HepG2 (cell line): ENCODE data around the gene PGP. TPM values are rescaled to one million over a fixed set of nuclear protein-coding genes. Genes with fewer than 3 reads are reported as not detected.
A peak's percentile ranks its signal among the peaks of the same experiment; 100 is the strongest.

ENCODE experiments used
- AGO1 ChIP-seq: fragments of 200-400 bp; formaldehyde crosslinking; IDR thresholded peaks from 2 replicates; pipeline ENCODE4 v1.6.1; 2017; ENCODE audit warnings: mild to moderate bottlenecking, low read depth, low read length, moderate library complexity; ENCODE audit not compliant: poor library complexity, severe bottlenecking
- CBFB ChIP-seq: sonication (generic); formaldehyde crosslinking; IDR thresholded peaks from 2 replicates; pipeline ENCODE4 v1.4.0; 2020; ENCODE audit warnings: missing genetic modification reagents
- PLRG1 ChIP-seq: fragments of 450-650 bp; conservative IDR thresholded peaks from 2 replicates; pipeline ENCODE4 v1.6.1; 2016
- PRDM4 ChIP-seq: sonication (generic); formaldehyde crosslinking; IDR thresholded peaks from 2 replicates; pipeline ENCODE4 v1.9.0; 2021; ENCODE audit warnings: missing genetic modification reagents, borderline replicate concordance
- SMC3 ChIP-seq: IDR thresholded peaks from 2 replicates; pipeline ENCODE4 v1.6.1; 2011; ENCODE audit warnings: low read length, improper control_type of control experiment
- THAP7 ChIP-seq: sonication (generic); formaldehyde crosslinking; IDR thresholded peaks from 2 replicates; pipeline ENCODE4 v1.8.1; 2023; ENCODE audit warnings: mild to moderate bottlenecking, missing genetic modification reagents
- TP53 ChIP-seq: sonication (generic); formaldehyde crosslinking; conservative IDR thresholded peaks from 2 replicates; pipeline ENCODE4 v1.4.0; 2020; ENCODE audit warnings: missing genetic modification reagents
- TRAFD1 ChIP-seq: sonication (generic); formaldehyde crosslinking; IDR thresholded peaks from 2 replicates; pipeline ENCODE4 v1.5.1; 2020; ENCODE audit warnings: missing genetic modification reagents, mild to moderate bottlenecking, borderline replicate concordance
- ZNF20 ChIP-seq: sonication (generic); formaldehyde crosslinking; IDR thresholded peaks from 2 replicates; pipeline ENCODE4 v1.4.0; 2020; ENCODE audit warnings: mild to moderate bottlenecking, moderate library complexity, missing genetic modification reagents
- ZNF766 ChIP-seq: sonication (generic); formaldehyde crosslinking; IDR thresholded peaks from 2 replicates; pipeline ENCODE4 v1.5.0; 2020; ENCODE audit warnings: missing genetic modification reagents, borderline replicate concordance
- ZNF83 ChIP-seq: sonication (generic); formaldehyde crosslinking; IDR thresholded peaks from 2 replicates; pipeline ENCODE4 v1.4.0; 2020; ENCODE audit warnings: missing genetic modification reagents, mild to moderate bottlenecking, borderline replicate concordance
- polyA plus RNA-seq, 8 experiments: library from polyadenylated mRNA; depleted of rRNA in 3 of 8; stranded (reverse) in 7 of 8; unstranded in 1 of 8; fragments of >200 nt; fragmentation: Illumina TruSeq in 4 of 8; extraction: Trizol in 4 of 8; gene quantifications; 2 replicates each; pipeline versions ENCODE4 v1.2.1 to v1.2.3, GENCODE V29; 2011 to 2016; ENCODE audit warnings: low read depth in 4 of 8, missing spikeins in 1 of 8, mixed read lengths in 1 of 8; ENCODE audit not compliant: insufficient read depth in 1 of 8
- total RNA-seq, 5 experiments: library from RNA; depleted of rRNA; stranded (reverse); fragments of >200 nt; fragmentation: Illumina TruSeq; extraction: Trizol; gene quantifications; 2 replicates each; pipeline ENCODE4 v1.2.3, GENCODE V29; 2016; ENCODE audit warnings: low read depth in 1 of 5
- TF ChIP-seq, protein P1 (sequence below): sonication (generic); formaldehyde crosslinking; IDR thresholded peaks from 2 replicates; pipeline ENCODE4 v1.4.0; 2020; ENCODE audit warnings: missing genetic modification reagents, borderline replicate concordance
- TF ChIP-seq, protein P2 (sequence below): sonication (generic); formaldehyde crosslinking; IDR thresholded peaks from 2 replicates; pipeline ENCODE4 v1.4.0; 2020; ENCODE audit warnings: missing genetic modification reagents

PGP gene
- total and polyA plus RNA-seq, 2 of the 13 experiments (the other 11 are each of a cell fraction or from before 2014, with no cell fraction given) = 7.3 to 18.3 TPM

GRCh38 chr16:2210386-2211365 lies 4.0 kb downstream of the PGP start, which contains the start of gene BRICD5 (continued):
- TF ChIP-seq, protein P1, sequence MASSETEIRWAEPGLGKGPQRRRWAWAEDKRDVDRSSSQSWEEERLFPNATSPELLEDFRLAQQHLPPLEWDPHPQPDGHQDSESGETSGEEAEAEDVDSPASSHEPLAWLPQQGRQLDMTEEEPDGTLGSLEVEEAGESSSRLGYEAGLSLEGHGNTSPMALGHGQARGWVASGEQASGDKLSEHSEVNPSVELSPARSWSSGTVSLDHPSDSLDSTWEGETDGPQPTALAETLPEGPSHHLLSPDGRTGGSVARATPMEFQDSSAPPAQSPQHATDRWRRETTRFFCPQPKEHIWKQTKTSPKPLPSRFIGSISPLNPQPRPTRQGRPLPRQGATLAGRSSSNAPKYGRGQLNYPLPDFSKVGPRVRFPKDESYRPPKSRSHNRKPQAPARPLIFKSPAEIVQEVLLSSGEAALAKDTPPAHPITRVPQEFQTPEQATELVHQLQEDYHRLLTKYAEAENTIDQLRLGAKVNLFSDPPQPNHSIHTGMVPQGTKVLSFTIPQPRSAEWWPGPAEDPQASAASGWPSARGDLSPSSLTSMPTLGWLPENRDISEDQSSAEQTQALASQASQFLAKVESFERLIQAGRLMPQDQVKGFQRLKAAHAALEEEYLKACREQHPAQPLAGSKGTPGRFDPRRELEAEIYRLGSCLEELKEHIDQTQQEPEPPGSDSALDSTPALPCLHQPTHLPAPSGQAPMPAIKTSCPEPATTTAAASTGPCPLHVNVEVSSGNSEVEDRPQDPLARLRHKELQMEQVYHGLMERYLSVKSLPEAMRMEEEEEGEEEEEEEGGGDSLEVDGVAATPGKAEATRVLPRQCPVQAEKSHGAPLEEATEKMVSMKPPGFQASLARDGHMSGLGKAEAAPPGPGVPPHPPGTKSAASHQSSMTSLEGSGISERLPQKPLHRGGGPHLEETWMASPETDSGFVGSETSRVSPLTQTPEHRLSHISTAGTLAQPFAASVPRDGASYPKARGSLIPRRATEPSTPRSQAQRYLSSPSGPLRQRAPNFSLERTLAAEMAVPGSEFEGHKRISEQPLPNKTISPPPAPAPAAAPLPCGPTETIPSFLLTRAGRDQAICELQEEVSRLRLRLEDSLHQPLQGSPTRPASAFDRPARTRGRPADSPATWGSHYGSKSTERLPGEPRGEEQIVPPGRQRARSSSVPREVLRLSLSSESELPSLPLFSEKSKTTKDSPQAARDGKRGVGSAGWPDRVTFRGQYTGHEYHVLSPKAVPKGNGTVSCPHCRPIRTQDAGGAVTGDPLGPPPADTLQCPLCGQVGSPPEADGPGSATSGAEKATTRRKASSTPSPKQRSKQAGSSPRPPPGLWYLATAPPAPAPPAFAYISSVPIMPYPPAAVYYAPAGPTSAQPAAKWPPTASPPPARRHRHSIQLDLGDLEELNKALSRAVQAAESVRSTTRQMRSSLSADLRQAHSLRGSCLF (CRISPR knock-in tag) = no peak
- TF ChIP-seq ZNF766 = no peak
- peak; percentile 91 for TF ChIP-seq AGO1
- TF ChIP-seq ZNF20 (CRISPR knock-in tag) = no peak
- no peak for TF ChIP-seq ZNF83
- no peak for TF ChIP-seq CBFB (CRISPR knock-in tag)
- TF ChIP-seq TP53 (CRISPR knock-in tag) = no peak
- TF ChIP-seq PLRG1 = no peak
- TF ChIP-seq TRAFD1 = no peak
- no peak for TF ChIP-seq PRDM4 (CRISPR knock-in tag)
- 0 out of 2 replicates have a peak, but pooled peaks have one; percentile 38 for TF ChIP-seq THAP7
- no peak for TF ChIP-seq SMC3
- TF ChIP-seq, protein P2, sequence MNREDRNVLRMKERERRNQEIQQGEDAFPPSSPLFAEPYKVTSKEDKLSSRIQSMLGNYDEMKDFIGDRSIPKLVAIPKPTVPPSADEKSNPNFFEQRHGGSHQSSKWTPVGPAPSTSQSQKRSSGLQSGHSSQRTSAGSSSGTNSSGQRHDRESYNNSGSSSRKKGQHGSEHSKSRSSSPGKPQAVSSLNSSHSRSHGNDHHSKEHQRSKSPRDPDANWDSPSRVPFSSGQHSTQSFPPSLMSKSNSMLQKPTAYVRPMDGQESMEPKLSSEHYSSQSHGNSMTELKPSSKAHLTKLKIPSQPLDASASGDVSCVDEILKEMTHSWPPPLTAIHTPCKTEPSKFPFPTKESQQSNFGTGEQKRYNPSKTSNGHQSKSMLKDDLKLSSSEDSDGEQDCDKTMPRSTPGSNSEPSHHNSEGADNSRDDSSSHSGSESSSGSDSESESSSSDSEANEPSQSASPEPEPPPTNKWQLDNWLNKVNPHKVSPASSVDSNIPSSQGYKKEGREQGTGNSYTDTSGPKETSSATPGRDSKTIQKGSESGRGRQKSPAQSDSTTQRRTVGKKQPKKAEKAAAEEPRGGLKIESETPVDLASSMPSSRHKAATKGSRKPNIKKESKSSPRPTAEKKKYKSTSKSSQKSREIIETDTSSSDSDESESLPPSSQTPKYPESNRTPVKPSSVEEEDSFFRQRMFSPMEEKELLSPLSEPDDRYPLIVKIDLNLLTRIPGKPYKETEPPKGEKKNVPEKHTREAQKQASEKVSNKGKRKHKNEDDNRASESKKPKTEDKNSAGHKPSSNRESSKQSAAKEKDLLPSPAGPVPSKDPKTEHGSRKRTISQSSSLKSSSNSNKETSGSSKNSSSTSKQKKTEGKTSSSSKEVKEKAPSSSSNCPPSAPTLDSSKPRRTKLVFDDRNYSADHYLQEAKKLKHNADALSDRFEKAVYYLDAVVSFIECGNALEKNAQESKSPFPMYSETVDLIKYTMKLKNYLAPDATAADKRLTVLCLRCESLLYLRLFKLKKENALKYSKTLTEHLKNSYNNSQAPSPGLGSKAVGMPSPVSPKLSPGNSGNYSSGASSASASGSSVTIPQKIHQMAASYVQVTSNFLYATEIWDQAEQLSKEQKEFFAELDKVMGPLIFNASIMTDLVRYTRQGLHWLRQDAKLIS (CRISPR knock-in tag) = no peak
